K562 (cell line): ENCODE results near the gene EPHA2. TPM values are rescaled to one million over a fixed set of nuclear protein-coding genes. Genes with fewer than 3 reads are reported as not detected.
A peak's percentile ranks its signal among the peaks of the same experiment; 100 is the strongest.

Experiments
- E2F3 ChIP-seq: fragments of 250-450 bp; sonication (Bioruptor Pico); IDR thresholded peaks from 2 replicates; pipeline ENCODE4 v1.4.0; 2020; ENCODE audit warnings: mild to moderate bottlenecking
- HCFC1 ChIP-seq: IDR thresholded peaks from 2 replicates; pipeline ENCODE4 v1.6.1; 2012; ENCODE audit warnings: low read depth, low read length, improper control_type of control experiment
- NFIX ChIP-seq: fragments of 250-450 bp; sonication (Bioruptor Pico); IDR thresholded peaks from 2 replicates; pipeline ENCODE4 v1.4.0; 2020; ENCODE audit warnings: low read depth, mild to moderate bottlenecking, moderate library complexity
- RFX5 ChIP-seq: IDR thresholded peaks from 2 replicates; pipeline ENCODE4 v1.6.1; 2011; ENCODE audit warnings: low read depth, mild to moderate bottlenecking, improper control_type of control experiment, low read length
- SIRT6 ChIP-seq: IDR thresholded peaks from one replicate; pipeline ENCODE4 v1.6.1; 2012; ENCODE audit warnings: low read depth, mild to moderate bottlenecking, control low read depth, inconsistent platforms, low read length, moderate library complexity
- U2AF1 ChIP-seq: fragments of 200-400 bp; formaldehyde crosslinking; optimal IDR thresholded peaks from 2 replicates; pipeline ENCODE3; 2017; ENCODE audit warnings: mild to moderate bottlenecking, low read depth, low read length, moderate library complexity
- U2AF2 ChIP-seq: fragments of 200-400 bp; formaldehyde crosslinking; optimal IDR thresholded peaks from 2 replicates; pipeline ENCODE3; 2017; ENCODE audit warnings: low read depth, mild to moderate bottlenecking, low read length
- polyA plus RNA-seq, 8 experiments: library from polyadenylated mRNA; depleted of rRNA in 4 of 8; stranded (reverse) in 5 of 8; unstranded in 3 of 8; fragments of >200 nt; fragmentation: Nextera tagmentation in 2 of 8; fragmentation: Illumina TruSeq in 1 of 8; extraction: Ambion mirVana in 2 of 8; extraction: Trizol in 1 of 8; gene quantifications; 2 replicates each; pipeline versions ENCODE4 v1.2.1 to v1.2.3, GENCODE V29; 2011 to 2014; ENCODE audit warnings: inconsistent platforms in 1 of 8, missing spikeins in 1 of 8
- total RNA-seq, 7 experiments: library from RNA; depleted of rRNA in 6 of 7; stranded (reverse); fragments of >200 nt in 6 of 7; fragmentation: Illumina TruSeq in 2 of 7; extraction: Trizol in 2 of 7; gene quantifications; 2 replicates each; pipeline versions ENCODE4 v1.2.1 to v1.2.3, GENCODE V29; 2011 to 2021; ENCODE audit warnings: low replicate concordance in 1 of 7
- TF ChIP-seq, protein P1 (sequence below), 2 experiments: fragments of 450-650 bp; IDR thresholded peaks; 2 replicates each; pipeline ENCODE4 v1.6.1; 2018; ENCODE audit warnings: mild to moderate bottlenecking in 2 of 2, low read depth in 1 of 2; ENCODE audit not compliant: partially characterized antibody in 2 of 2
- TF ChIP-seq, protein P2 (sequence below): IDR thresholded peaks from 2 replicates; pipeline ENCODE4 v1.6.1; 2016; ENCODE audit warnings: missing genetic modification characterization, missing compliant biosample characterization
- TF ChIP-seq, protein P3 (sequence below), 2 experiments: fragments of 450-650 bp in 1 of 2; IDR thresholded peaks; 2 replicates each; pipeline ENCODE4 v1.6.1; 2011 to 2017; ENCODE audit warnings: low read depth in 2 of 2, antibody characterized with exemption in 1 of 2, borderline replicate concordance in 1 of 2, low read length in 1 of 2, mild to moderate bottlenecking in 1 of 2, mixed read lengths in 1 of 2; ENCODE audit not compliant: control insufficient read depth in 1 of 2
- TF ChIP-seq, protein P4 (sequence below): fragments of 200-800 bp; sonication (Bioruptor generic); IDR thresholded peaks from 2 replicates; pipeline ENCODE4 v1.6.1; 2016; ENCODE audit warnings: missing genetic modification characterization, missing compliant biosample characterization

Gene EPHA2
- total and polyA plus RNA-seq, 9 of the 15 experiments (the other 6 are each of a cell fraction or from before 2014, with no cell fraction given), result 0.04 to 0.40 (median 0.07) TPM; not detected in 4

DNA sequence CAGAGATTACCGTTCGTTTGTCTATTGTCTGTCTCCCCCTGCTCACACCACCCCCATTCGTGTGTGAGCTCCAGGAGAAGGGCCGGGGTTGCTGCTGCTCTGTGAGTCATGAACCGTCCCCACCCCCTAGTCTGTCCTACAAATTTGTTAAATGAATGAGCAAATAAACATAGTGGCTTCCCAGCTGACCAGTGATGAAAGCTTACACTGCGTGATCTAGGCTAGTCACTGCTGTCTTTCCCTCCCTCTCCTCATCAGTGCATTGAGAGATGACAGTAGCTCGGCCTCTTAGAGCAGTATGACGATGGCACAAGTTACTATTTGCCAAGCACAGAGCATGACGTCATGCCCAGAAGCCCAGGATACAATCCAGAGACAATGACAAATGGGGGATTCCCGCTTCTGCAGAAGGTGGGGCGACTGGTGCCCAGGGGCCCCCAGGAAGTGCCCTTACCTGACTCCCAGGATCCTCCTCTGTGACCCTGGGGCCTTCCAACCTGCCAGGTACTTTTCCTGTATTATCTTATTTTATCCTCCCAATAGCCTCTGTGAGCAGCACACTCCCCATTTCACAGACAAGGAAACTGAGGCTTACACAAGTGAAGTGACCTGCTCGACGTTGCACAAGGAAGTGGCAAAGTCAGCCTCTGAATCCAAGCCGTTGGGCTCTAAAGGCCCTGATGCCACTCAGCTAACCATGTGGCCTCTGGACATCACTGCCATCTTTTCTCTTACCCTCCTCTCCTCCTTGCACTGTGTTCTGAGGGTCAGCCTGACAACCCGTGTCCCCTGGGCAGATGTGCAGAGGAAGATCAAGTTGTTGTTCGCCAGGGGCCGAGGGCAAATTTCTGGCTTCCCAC is 8.6 kb upstream of the EPHA2 start (continued):
- TF ChIP-seq U2AF2, result no peak
- no peak for TF ChIP-seq SIRT6
- TF ChIP-seq E2F3, result no peak
- TF ChIP-seq, protein P1, sequence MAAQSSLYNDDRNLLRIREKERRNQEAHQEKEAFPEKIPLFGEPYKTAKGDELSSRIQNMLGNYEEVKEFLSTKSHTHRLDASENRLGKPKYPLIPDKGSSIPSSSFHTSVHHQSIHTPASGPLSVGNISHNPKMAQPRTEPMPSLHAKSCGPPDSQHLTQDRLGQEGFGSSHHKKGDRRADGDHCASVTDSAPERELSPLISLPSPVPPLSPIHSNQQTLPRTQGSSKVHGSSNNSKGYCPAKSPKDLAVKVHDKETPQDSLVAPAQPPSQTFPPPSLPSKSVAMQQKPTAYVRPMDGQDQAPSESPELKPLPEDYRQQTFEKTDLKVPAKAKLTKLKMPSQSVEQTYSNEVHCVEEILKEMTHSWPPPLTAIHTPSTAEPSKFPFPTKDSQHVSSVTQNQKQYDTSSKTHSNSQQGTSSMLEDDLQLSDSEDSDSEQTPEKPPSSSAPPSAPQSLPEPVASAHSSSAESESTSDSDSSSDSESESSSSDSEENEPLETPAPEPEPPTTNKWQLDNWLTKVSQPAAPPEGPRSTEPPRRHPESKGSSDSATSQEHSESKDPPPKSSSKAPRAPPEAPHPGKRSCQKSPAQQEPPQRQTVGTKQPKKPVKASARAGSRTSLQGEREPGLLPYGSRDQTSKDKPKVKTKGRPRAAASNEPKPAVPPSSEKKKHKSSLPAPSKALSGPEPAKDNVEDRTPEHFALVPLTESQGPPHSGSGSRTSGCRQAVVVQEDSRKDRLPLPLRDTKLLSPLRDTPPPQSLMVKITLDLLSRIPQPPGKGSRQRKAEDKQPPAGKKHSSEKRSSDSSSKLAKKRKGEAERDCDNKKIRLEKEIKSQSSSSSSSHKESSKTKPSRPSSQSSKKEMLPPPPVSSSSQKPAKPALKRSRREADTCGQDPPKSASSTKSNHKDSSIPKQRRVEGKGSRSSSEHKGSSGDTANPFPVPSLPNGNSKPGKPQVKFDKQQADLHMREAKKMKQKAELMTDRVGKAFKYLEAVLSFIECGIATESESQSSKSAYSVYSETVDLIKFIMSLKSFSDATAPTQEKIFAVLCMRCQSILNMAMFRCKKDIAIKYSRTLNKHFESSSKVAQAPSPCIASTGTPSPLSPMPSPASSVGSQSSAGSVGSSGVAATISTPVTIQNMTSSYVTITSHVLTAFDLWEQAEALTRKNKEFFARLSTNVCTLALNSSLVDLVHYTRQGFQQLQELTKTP (IDR thresholded peaks at IDR 0.05; ENCODE audit: low read depth in 1 of 2, partially characterized antibody in 2 of 2), result peak in 1 of 2 experiments; percentile 53
- TF ChIP-seq, protein P2, sequence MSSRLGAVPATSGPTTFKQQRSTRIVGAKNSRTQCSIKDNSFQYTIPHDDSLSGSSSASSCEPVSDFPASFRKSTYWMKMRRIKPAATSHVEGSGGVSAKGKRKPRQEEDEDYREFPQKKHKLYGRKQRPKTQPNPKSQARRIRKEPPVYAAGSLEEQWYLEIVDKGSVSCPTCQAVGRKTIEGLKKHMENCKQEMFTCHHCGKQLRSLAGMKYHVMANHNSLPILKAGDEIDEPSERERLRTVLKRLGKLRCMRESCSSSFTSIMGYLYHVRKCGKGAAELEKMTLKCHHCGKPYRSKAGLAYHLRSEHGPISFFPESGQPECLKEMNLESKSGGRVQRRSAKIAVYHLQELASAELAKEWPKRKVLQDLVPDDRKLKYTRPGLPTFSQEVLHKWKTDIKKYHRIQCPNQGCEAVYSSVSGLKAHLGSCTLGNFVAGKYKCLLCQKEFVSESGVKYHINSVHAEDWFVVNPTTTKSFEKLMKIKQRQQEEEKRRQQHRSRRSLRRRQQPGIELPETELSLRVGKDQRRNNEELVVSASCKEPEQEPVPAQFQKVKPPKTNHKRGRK (tag), result no peak
- no peak for TF ChIP-seq NFIX (CRISPR knock-in tag)
- TF ChIP-seq, protein P3, sequence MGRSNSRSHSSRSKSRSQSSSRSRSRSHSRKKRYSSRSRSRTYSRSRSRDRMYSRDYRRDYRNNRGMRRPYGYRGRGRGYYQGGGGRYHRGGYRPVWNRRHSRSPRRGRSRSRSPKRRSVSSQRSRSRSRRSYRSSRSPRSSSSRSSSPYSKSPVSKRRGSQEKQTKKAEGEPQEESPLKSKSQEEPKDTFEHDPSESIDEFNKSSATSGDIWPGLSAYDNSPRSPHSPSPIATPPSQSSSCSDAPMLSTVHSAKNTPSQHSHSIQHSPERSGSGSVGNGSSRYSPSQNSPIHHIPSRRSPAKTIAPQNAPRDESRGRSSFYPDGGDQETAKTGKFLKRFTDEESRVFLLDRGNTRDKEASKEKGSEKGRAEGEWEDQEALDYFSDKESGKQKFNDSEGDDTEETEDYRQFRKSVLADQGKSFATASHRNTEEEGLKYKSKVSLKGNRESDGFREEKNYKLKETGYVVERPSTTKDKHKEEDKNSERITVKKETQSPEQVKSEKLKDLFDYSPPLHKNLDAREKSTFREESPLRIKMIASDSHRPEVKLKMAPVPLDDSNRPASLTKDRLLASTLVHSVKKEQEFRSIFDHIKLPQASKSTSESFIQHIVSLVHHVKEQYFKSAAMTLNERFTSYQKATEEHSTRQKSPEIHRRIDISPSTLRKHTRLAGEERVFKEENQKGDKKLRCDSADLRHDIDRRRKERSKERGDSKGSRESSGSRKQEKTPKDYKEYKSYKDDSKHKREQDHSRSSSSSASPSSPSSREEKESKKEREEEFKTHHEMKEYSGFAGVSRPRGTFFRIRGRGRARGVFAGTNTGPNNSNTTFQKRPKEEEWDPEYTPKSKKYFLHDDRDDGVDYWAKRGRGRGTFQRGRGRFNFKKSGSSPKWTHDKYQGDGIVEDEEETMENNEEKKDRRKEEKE (IDR thresholded peaks at IDR 0.05; ENCODE audit: borderline replicate concordance in 1 of 2, control insufficient read depth in 1 of 2, low read depth in 2 of 2, low read length in 1 of 2), result no peak
- TF ChIP-seq U2AF1, result no peak
- TF ChIP-seq HCFC1, result no peak
- TF ChIP-seq, protein P4, sequence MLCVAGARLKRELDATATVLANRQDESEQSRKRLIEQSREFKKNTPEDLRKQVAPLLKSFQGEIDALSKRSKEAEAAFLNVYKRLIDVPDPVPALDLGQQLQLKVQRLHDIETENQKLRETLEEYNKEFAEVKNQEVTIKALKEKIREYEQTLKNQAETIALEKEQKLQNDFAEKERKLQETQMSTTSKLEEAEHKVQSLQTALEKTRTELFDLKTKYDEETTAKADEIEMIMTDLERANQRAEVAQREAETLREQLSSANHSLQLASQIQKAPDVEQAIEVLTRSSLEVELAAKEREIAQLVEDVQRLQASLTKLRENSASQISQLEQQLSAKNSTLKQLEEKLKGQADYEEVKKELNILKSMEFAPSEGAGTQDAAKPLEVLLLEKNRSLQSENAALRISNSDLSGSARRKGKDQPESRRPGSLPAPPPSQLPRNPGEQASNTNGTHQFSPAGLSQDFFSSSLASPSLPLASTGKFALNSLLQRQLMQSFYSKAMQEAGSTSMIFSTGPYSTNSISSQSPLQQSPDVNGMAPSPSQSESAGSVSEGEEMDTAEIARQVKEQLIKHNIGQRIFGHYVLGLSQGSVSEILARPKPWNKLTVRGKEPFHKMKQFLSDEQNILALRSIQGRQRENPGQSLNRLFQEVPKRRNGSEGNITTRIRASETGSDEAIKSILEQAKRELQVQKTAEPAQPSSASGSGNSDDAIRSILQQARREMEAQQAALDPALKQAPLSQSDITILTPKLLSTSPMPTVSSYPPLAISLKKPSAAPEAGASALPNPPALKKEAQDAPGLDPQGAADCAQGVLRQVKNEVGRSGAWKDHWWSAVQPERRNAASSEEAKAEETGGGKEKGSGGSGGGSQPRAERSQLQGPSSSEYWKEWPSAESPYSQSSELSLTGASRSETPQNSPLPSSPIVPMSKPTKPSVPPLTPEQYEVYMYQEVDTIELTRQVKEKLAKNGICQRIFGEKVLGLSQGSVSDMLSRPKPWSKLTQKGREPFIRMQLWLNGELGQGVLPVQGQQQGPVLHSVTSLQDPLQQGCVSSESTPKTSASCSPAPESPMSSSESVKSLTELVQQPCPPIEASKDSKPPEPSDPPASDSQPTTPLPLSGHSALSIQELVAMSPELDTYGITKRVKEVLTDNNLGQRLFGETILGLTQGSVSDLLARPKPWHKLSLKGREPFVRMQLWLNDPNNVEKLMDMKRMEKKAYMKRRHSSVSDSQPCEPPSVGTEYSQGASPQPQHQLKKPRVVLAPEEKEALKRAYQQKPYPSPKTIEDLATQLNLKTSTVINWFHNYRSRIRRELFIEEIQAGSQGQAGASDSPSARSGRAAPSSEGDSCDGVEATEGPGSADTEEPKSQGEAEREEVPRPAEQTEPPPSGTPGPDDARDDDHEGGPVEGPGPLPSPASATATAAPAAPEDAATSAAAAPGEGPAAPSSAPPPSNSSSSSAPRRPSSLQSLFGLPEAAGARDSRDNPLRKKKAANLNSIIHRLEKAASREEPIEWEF, result no peak
- no peak for TF ChIP-seq RFX5
